GM18867 (cell line): ENCODE data around the gene ARL14.
A peak's percentile ranks its signal among the peaks of the same experiment; 100 is the strongest.

Source experiments
- ATAC-seq: cut with Tn5 transposase; IDR thresholded peaks from one replicate; pipeline ENCODE4 v1.9.1; 2021; ENCODE audit warnings: mild to moderate bottlenecking, moderate library complexity; ENCODE audit not compliant: unreplicated experiment

The ARL14 gene

DNA sequence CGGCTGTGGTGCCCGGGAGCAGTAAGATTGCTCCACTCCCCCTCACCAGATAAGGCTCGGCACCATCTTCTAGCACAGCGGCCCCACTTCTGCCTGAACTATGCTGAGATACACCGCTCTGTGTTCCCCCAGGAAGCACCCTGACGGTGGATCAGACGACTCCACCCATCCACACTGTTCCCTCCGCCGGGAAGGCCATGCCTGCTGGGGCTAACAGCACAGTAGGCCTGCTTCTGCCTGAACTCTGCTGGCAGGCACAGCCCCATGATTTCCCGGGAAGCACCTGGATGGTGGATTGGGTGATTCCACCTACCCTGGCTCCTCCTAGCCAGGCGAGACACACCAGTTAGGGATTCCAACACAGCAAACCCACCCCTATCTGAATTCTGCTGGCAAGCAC, 42.8 kb downstream of the ARL14 start:
- ATAC-seq = no peak

DNA sequence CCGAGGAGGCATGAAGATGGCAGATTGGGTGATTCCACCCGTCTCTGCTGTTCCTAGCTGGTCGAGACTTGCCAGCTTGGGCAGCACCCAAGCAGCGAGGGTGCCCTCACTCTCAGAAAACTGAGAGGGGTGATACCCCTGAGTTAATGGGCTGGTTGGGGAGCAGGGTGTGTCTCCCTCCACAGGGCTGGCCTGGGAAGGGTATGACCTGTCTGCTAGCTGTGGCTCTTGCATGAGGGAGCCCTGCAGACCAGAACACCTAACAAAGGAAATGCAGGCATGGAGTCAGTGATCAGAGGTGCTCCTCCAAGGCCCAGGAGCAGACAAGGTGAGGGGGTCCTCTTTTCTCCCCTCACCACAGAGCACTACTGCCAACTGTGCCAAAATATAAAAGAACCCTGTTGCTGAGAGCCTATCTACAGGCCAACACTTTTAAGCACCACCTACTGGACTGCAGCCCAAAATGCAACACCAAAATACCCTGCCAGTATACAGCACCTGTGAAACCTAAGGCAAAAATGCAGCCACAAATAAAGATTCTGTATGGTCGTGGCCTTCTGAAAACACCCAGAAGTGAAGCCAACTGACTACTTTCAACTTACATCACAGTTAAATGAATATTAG, 43.3 kb downstream of the ARL14 start:
- peak; percentile 88 for ATAC-seq

DNA sequence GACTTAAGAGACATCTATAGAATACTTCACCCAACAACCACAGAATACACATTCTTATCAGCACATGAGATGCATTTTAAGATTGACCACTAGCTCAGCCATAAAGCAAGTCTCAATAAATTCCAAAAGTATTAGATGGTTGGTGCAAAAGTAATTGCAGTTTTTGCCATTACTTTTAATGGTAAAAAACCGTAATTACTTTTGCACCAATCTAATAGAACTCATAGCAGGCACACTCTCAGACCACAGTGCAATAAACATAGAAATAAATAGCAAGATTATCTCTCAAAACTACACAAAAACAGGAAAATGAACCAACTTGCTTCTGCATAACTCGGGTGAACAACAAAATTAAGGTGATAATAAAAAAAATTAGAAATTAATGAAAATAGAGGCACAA, 45.4 kb downstream of the ARL14 start:
- no peak for ATAC-seq

DNA sequence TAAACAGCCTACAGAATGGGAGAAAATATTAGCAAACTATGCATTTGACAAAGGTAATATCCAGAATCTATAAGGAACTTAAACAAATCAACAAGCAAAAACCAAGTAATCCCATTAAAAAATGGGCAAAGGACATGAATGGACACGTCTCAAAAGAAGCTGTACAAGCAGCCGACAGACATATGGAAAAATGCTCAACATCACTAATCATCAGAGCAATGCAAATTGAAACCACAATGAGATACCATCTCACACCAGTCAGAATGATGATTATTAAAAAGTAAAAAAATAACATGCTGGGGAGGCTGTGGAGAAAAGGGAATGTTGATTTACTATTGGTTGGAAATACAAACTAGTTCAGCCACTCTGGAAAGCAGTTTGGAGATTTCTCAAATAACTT, 48.4 kb downstream of the ARL14 start:
- ATAC-seq = no peak
